SK-N-SH treated with all-trans-retinoic acid at 6 μM for 48 hours (cell line): ENCODE data around the gene NUB1.

Experiments used
- ATAC-seq: fragments of 200-7000 bp; cut with Tn5 transposase; 3 replicates; pipeline ENCODE4 v1.9.1; 2020; ENCODE audit warnings: mild to moderate bottlenecking, moderate library complexity
- BACH2 ChIP-seq: fragments of 250-450 bp; sonication (Bioruptor Pico); IDR thresholded peaks from 2 replicates; pipeline ENCODE4 v1.9.0; 2021; ENCODE audit warnings: mild to moderate bottlenecking, borderline replicate concordance
- CSDC2 ChIP-seq: fragments of 250-450 bp; sonication (Bioruptor Pico); IDR thresholded peaks from 2 replicates; pipeline ENCODE4 v1.5.0; 2020; ENCODE audit warnings: mild to moderate bottlenecking, moderate library complexity
- ESRRG ChIP-seq: fragments of 250-450 bp; sonication (Bioruptor Pico); IDR thresholded peaks from 2 replicates; pipeline ENCODE4 v1.6.1; 2021; ENCODE audit warnings: mild to moderate bottlenecking
- PPARA ChIP-seq: fragments of 250-450 bp; sonication (Bioruptor Pico); IDR thresholded peaks from 2 replicates; pipeline ENCODE4 v1.5.0; 2020; ENCODE audit warnings: mild to moderate bottlenecking, borderline replicate concordance
- RARB ChIP-seq: fragments of 250-450 bp; sonication (Bioruptor Pico); IDR thresholded peaks from 2 replicates; pipeline ENCODE4 v1.8.0; 2021; ENCODE audit warnings: mild to moderate bottlenecking, moderate library complexity
- SNAI2 ChIP-seq: fragments of 250-450 bp; sonication (Bioruptor Pico); IDR thresholded peaks from 2 replicates; pipeline ENCODE4 v1.5.0; 2020; ENCODE audit warnings: mild to moderate bottlenecking, moderate library complexity
- TCF4 ChIP-seq: fragments of 250-450 bp; sonication (Bioruptor Pico); IDR thresholded peaks from 2 replicates; pipeline ENCODE4 v1.8.0; 2021; ENCODE audit warnings: mild to moderate bottlenecking, moderate library complexity, borderline replicate concordance
- ZC3H10 ChIP-seq: fragments of 250-450 bp; sonication (Bioruptor Pico); IDR thresholded peaks from 2 replicates; pipeline ENCODE4 v1.5.1; 2021; ENCODE audit warnings: mild to moderate bottlenecking, moderate library complexity
- ZFP3 ChIP-seq: fragments of 250-450 bp; sonication (Bioruptor Pico); IDR thresholded peaks from 2 replicates; pipeline ENCODE4 v1.5.0; 2020; ENCODE audit warnings: mild to moderate bottlenecking, moderate library complexity
- ZFP30 ChIP-seq: fragments of 450-650 bp; formaldehyde crosslinking; IDR thresholded peaks from 2 replicates; pipeline ENCODE4 v1.5.0; 2022; ENCODE audit warnings: mild to moderate bottlenecking, moderate library complexity
- ZNF565 ChIP-seq: fragments of 450-650 bp; formaldehyde crosslinking; conservative IDR thresholded peaks from 2 replicates; pipeline ENCODE4 v1.5.0; 2020; ENCODE audit warnings: low read depth, mild to moderate bottlenecking, moderate library complexity
- ZNF8 ChIP-seq: fragments of 450-650 bp; formaldehyde crosslinking; IDR thresholded peaks from 2 replicates; pipeline ENCODE4 v1.5.0; 2020; ENCODE audit warnings: mild to moderate bottlenecking, moderate library complexity
- TF ChIP-seq, protein P1 (sequence below): fragments of 250-450 bp; sonication (Bioruptor Pico); IDR thresholded peaks from 2 replicates; pipeline ENCODE4 v1.5.0; 2020; ENCODE audit warnings: mild to moderate bottlenecking, moderate library complexity
- TF ChIP-seq, protein P2 (sequence below): fragments of 250-450 bp; sonication (Bioruptor Pico); IDR thresholded peaks from 2 replicates; pipeline ENCODE4 v1.8.0; 2020; ENCODE audit warnings: mild to moderate bottlenecking, moderate library complexity, borderline replicate concordance
- TF ChIP-seq, protein P3 (sequence below): fragments of 250-450 bp; sonication (Bioruptor Pico); IDR thresholded peaks from 2 replicates; pipeline ENCODE4 v1.5.1; 2021; ENCODE audit warnings: mild to moderate bottlenecking, moderate library complexity

NUB1 gene

DNA sequence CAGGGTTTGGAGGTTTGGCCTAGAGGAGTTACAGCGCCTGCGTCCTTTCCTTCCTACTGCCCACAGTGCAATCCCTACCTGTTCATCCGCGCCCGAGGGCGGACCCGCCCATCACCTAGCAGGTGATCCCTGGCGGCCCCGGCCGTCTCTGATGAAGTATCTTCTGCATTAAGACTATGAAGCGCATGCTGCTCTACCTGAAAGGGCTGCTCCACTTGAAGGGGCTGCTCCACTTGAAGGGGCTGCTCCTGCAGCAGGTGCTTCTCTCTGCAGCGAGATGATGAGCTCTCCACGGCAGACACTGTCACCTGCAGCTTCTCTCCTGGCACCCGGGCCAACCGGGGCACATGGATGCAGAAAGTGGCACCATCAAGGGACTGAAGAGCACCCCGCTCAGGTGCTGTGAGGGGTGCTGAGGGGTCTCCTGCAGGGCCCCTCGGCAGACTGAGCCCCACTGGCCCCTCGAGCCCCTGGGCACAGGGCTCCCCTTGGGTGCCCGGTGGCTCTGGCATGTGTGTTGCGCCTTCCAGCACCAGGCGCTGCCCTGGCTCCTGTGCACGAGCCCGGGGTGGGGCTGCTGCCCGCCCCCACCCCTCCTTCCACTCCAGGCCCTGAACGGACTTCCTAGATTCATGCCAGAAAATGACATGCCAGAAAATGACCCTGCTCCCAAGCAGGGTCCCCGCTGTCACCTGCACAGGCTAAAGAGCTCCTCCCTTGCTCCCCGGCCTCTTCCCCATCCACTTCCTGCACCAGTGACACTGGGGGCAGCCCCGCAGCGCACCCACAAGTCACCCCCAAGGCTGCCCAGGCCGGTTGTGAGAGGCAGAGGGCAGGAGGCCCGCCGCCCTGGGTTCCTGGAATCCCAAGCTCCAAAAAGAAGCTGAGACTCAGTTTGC lies 38.8 kb downstream of the NUB1 start:
- TF ChIP-seq, protein P1, sequence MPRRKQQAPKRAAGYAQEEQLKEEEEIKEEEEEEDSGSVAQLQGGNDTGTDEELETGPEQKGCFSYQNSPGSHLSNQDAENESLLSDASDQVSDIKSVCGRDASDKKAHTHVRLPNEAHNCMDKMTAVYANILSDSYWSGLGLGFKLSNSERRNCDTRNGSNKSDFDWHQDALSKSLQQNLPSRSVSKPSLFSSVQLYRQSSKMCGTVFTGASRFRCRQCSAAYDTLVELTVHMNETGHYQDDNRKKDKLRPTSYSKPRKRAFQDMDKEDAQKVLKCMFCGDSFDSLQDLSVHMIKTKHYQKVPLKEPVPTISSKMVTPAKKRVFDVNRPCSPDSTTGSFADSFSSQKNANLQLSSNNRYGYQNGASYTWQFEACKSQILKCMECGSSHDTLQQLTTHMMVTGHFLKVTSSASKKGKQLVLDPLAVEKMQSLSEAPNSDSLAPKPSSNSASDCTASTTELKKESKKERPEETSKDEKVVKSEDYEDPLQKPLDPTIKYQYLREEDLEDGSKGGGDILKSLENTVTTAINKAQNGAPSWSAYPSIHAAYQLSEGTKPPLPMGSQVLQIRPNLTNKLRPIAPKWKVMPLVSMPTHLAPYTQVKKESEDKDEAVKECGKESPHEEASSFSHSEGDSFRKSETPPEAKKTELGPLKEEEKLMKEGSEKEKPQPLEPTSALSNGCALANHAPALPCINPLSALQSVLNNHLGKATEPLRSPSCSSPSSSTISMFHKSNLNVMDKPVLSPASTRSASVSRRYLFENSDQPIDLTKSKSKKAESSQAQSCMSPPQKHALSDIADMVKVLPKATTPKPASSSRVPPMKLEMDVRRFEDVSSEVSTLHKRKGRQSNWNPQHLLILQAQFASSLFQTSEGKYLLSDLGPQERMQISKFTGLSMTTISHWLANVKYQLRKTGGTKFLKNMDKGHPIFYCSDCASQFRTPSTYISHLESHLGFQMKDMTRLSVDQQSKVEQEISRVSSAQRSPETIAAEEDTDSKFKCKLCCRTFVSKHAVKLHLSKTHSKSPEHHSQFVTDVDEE (CRISPR knock-in tag): no peak
- TF ChIP-seq PPARA (no peak), ZNF565 (no peak), RARB (CRISPR knock-in tag) (no peak), ZFP30 (CRISPR knock-in tag) (no peak), CSDC2 (no peak), ZC3H10 (no peak), BACH2 (CRISPR knock-in tag) (no peak)
- TF ChIP-seq, all 23 proteins: peak for 0
- no peak for ATAC-seq

DNA sequence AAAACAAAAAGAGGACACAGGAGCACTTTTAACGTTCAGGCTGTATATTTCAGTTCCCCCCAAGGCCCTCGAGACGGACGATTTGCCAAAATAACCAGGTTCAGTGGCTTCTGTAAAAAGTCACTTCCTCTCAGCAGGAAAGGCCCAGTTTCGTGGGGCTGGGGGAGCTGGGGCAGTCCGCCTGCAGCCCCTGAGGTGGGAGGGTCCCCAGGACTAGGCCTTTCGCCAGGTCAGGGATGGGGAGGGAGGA lies 39.4 kb downstream of the NUB1 start:
- TF ChIP-seq ESRRG (CRISPR knock-in tag): no peak
- TF ChIP-seq ZFP3 (CRISPR knock-in tag): no peak
- TF ChIP-seq, protein P2, sequence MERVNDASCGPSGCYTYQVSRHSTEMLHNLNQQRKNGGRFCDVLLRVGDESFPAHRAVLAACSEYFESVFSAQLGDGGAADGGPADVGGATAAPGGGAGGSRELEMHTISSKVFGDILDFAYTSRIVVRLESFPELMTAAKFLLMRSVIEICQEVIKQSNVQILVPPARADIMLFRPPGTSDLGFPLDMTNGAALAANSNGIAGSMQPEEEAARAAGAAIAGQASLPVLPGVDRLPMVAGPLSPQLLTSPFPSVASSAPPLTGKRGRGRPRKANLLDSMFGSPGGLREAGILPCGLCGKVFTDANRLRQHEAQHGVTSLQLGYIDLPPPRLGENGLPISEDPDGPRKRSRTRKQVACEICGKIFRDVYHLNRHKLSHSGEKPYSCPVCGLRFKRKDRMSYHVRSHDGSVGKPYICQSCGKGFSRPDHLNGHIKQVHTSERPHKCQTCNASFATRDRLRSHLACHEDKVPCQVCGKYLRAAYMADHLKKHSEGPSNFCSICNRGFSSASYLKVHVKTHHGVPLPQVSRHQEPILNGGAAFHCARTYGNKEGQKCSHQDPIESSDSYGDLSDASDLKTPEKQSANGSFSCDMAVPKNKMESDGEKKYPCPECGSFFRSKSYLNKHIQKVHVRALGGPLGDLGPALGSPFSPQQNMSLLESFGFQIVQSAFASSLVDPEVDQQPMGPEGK (CRISPR knock-in tag): no peak
- TF ChIP-seq, protein P3, sequence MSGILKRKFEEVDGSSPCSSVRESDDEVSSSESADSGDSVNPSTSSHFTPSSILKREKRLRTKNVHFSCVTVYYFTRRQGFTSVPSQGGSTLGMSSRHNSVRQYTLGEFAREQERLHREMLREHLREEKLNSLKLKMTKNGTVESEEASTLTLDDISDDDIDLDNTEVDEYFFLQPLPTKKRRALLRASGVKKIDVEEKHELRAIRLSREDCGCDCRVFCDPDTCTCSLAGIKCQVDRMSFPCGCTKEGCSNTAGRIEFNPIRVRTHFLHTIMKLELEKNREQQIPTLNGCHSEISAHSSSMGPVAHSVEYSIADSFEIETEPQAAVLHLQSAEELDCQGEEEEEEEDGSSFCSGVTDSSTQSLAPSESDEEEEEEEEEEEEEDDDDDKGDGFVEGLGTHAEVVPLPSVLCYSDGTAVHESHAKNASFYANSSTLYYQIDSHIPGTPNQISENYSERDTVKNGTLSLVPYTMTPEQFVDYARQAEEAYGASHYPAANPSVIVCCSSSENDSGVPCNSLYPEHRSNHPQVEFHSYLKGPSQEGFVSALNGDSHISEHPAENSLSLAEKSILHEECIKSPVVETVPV (CRISPR knock-in tag): no peak
- TF ChIP-seq ZNF8 (CRISPR knock-in tag): no peak
- no peak for TF ChIP-seq BACH2 (CRISPR knock-in tag)
- ATAC-seq: no peak

DNA sequence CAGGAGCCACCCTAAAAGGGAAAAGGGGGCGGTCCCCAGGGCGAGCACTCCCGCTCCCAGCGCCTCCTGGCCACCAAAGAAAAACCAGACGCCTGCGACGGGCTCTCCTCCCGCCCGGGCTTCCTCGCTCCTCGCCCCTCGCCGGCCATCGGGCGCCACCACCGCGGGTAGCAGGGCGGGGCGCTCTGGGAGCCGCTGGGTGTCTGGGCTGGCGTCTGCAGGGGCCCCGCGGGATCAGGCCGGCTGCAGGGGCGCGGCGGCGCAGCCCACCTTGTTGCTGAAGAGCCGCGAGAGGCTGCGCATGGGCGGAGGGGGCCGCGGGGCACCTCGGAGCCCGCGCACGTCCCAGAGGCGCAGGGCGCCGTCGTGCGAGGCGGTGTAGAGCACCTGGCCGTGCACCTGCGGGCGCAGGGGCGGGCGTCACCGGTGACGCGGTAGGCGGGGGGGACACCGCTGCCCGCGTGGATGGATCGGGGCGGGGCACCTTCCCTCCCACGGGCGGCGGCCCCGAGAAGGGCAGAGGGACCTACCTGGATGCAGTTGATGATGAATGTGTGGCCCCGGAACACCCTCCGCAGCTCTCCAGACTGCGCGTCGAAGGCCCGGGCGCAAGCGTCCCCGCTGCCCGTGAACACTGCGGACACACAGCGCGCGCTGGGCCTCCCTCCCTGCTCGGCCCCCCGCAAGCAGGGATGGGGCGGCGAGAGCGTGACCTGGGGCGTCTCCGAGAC lies 39.9 kb downstream of the NUB1 start:
- TF ChIP-seq ZNF8 (CRISPR knock-in tag): no peak
- TF ChIP-seq ZFP3 (CRISPR knock-in tag): no peak
- TF ChIP-seq CSDC2: no peak
- TF ChIP-seq ZC3H10: no peak
- no peak for ATAC-seq

DNA sequence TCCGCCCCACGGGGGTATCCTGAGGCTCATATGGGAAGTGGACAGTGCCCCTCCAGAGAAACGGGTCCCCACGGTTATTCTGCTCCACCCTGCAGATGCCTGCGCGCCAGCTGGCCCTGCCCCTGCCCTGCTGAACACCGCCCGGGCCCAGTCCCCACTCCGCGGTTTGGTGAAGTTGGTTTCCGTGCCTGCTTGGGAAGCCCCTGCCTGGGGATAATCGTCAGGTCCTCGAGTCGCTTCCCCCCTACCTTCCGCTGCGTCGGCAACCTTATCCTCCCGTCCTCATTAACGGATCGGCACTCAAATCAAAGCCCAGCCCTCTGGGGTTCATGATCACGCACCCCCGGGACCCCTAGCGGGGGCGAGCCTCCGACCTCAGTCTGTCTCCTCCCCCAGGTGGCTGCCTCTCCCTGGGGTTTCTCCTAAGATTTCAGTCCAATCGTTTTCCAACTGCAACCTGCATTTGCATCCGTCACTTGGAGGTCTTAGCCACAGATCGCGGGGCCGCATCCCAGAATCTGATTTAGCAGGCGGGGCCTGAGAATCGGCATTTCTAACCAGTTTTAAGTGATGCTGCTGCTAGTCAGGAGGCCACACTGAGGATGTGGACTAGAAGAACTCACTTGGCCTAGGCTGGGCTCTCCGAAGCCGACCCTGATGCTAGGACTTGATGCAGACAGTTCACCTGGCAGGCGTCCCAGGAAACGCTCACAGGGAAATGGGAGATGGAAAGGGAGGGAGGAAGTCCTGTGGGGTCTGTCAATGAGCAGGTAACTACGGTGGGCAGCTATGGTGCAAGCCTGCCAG lies 40.7 kb downstream of the NUB1 start:
- no peak for ATAC-seq
- TF ChIP-seq CSDC2 (no peak), SNAI2 (no peak), ZNF8 (CRISPR knock-in tag) (no peak), TCF4 (CRISPR knock-in tag) (no peak), BACH2 (CRISPR knock-in tag) (no peak)
- TF ChIP-seq, all 23 proteins: peak for 0

DNA sequence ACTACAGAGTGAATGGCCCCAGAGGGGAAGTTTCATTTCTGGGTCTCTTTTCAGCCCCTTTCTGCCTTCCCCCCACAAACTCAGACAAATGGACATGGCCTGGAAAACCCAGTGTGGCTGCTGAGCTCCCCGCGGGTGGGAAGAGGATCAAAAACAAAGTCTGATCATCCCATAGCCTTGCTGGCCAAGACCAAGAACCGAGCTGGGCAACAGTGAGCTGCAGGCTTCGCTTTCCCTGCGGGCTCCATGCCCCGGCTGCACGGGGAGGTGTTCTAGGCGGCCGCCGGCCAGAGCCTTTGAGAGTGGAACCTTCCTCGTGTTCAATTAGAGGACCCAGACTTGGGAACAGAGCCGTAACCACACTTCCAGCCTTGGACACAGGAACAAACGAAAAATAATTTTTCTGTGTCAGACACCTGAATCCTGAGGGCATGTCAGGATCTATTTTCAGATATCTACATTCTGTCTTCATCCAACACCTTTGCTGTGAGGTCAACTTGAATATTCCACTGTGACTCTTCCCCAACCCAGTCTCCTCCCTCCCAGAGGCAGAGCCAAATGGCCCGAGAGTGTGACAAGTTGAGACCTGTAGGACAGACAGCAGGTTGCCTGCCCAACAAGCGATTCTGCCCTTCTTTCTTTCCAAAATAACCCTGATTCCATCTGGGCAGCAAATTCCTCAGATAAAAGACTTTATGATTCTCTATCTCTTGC lies 42.2 kb downstream of the NUB1 start:
- TF ChIP-seq, protein P3 (CRISPR knock-in tag): no peak
- ATAC-seq: no peak
